Neural progenitor cell (in vitro differentiated cells): ENCODE data around the gene CRISPLD2. TPM values are rescaled to one million over a fixed set of nuclear protein-coding genes. Genes with fewer than 3 reads are reported as not detected.

Experiments used
- DNase-seq: peaks from one replicate; pipeline ENCODE4 v3.0.0-alpha.2; 2016; ENCODE audit warnings: low spot score
- H2AFZ ChIP-seq: fragments of 200-600 bp; sonication (generic); replicated peaks from 2 replicates; pipeline ENCODE4 v1.6.1; 2016; ENCODE audit warnings: antibody characterized with exemption
- H3F3A ChIP-seq: fragments of 200-600 bp; sonication (generic); 2 replicates; pipeline ENCODE4 v1.6.1; 2016; ENCODE audit warnings: antibody characterized with exemption, low read depth
- H3K27ac ChIP-seq: fragments of 200-600 bp; sonication (generic); 2 replicates; pipeline ENCODE4 v1.5.1; 2016; ENCODE audit warnings: mild to moderate bottlenecking
- H3K27me3 ChIP-seq: fragments of 200-600 bp; sonication (generic); 2 replicates; pipeline ENCODE4 v1.6.1; 2016; ENCODE audit warnings: mild to moderate bottlenecking, moderate library complexity
- H3K36me3 ChIP-seq: fragments of 200-600 bp; sonication (generic); 2 replicates; pipeline ENCODE4 v1.5.1; 2016
- H3K4me1 ChIP-seq: fragments of 200-600 bp; sonication (generic); 2 replicates; pipeline ENCODE4 v1.6.1; 2016; ENCODE audit warnings: mixed run types
- H3K4me2 ChIP-seq: fragments of 200-600 bp; sonication (generic); 2 replicates; pipeline ENCODE4 v1.6.1; 2016
- H3K4me3 ChIP-seq: fragments of 200-600 bp; sonication (generic); 2 replicates; pipeline ENCODE4 v1.5.1; 2016
- H3K79me2 ChIP-seq: fragments of 200-600 bp; sonication (generic); 2 replicates; pipeline ENCODE4 v1.6.1; 2016; ENCODE audit warnings: low read depth
- H3K9ac ChIP-seq: fragments of 200-600 bp; sonication (generic); 2 replicates; pipeline ENCODE4 v1.6.1; 2016
- H3K9me3 ChIP-seq: fragments of 200-600 bp; sonication (generic); 2 replicates; pipeline ENCODE4 v1.5.1; 2016; ENCODE audit warnings: low read depth
- H4K20me1 ChIP-seq: fragments of 200-600 bp; sonication (generic); 2 replicates; pipeline ENCODE4 v1.6.1; 2016; ENCODE audit warnings: low read depth
- H3K27ac Mint-ChIP-seq: 3 replicates; pipeline ENCODE4 v1.8.0; 2021; ENCODE audit warnings: mixed read lengths
- H3K27me3 Mint-ChIP-seq: 2 replicates; pipeline ENCODE4 v1.8.0; 2022; ENCODE audit warnings: low read depth, mild to moderate bottlenecking, inconsistent platforms, moderate library complexity, mixed read lengths; ENCODE audit not compliant: insufficient read depth
- H3K36me3 Mint-ChIP-seq: 3 replicates; pipeline ENCODE4 v1.8.0; 2021; ENCODE audit warnings: mixed read lengths
- H3K4me1 Mint-ChIP-seq: 3 replicates; pipeline ENCODE4 v1.8.0; 2021; ENCODE audit warnings: mixed read lengths
- H3K4me3 Mint-ChIP-seq: 3 replicates; pipeline ENCODE4 v1.8.0; 2021; ENCODE audit warnings: mild to moderate bottlenecking, moderate library complexity, mixed read lengths
- H3K9me3 Mint-ChIP-seq: 3 replicates; pipeline ENCODE4 v1.8.0; 2020; ENCODE audit warnings: mixed read lengths
- CTCF ChIP-seq: fragments of 200-600 bp; sonication (generic); IDR thresholded peaks from 2 replicates; pipeline ENCODE4 v1.5.1; 2017; ENCODE audit warnings: antibody characterized with exemption, mild to moderate bottlenecking
- EZH2 ChIP-seq: fragments of 200-600 bp; sonication (generic); IDR thresholded peaks from 2 replicates; pipeline ENCODE4 v1.6.1; 2017; ENCODE audit warnings: antibody characterized with exemption, mild to moderate bottlenecking, moderate library complexity
- EZH2phosphoT487 ChIP-seq: fragments of 200-600 bp; sonication (generic); IDR thresholded peaks from 2 replicates; pipeline ENCODE4 v1.6.1; 2017; ENCODE audit warnings: antibody characterized with exemption
- total RNA-seq: library from RNA; depleted of rRNA; stranded (reverse); fragments of >200 nt; gene quantifications from 2 replicates; pipeline ENCODE4 v1.2.3, GENCODE V29; 2015; ENCODE audit warnings: low replicate concordance

Gene CRISPLD2
- total RNA-seq, 1 donor from 2014 or later, result 0.11 TPM

- Histone ChIP-seq H3F3A (no peaks in the 10 kb centered on the region), H3K4me3 (no peak overlapping the region), H3K4me2 (no peak overlapping the region), H3K9me3 (no peaks in the 10 kb centered on the region), H2AFZ (no peak overlapping the region), H3K27ac (no peak overlapping the region), H3K27me3 (no peaks in the 10 kb centered on the region), H3K9ac (no peak overlapping the region), H3K79me2 (no peaks in the 10 kb centered on the region), H3K4me1 (no peaks in the 10 kb centered on the region), H3K36me3 (no peaks in the 10 kb centered on the region), H4K20me1 (no peaks in the 10 kb centered on the region)
- TF ChIP-seq EZH2, result no peak
- no peak for TF ChIP-seq EZH2phosphoT487
- TF ChIP-seq CTCF, result no peak
- Mint-ChIP-seq H3K4me3 (peak overlapping the region; percentile 38), H3K36me3 (no peaks in the 10 kb centered on the region), H3K27me3 (peaks cover 5% of the 10 kb centered on the region), H3K27ac (peak overlapping the region; percentile 84), H3K4me1 (peaks cover 4% of the 10 kb centered on the region), H3K9me3 (peaks cover 3% of the 10 kb centered on the region)
- DNase-seq, result no peak
These were observed 121.1 kb downstream of the CRISPLD2 start for GRCh38 chr16:84940670-84941551.

GRCh38 chr16:84941921-84942320 lies 122.1 kb downstream of the CRISPLD2 start:
- H3K4me2 ChIP-seq, result no peak overlapping the region

GRCh38 chr16:84942786-84943185 lies 123.0 kb downstream of the CRISPLD2 start:
- H3K27ac Mint-ChIP-seq, result no peak overlapping the region
- TF ChIP-seq EZH2phosphoT487 (no peak), EZH2 (no peak), CTCF (no peak)
- no peak for DNase-seq

More at GRCh38 chr16:84941921-84942320, 122.1 kb downstream of the CRISPLD2 start:
- Mint-ChIP-seq H3K36me3 (no peaks in the 10 kb centered on the region), H3K4me3 (no peak overlapping the region), H3K27me3 (peaks cover 5% of the 10 kb centered on the region), H3K9me3 (peaks cover 3% of the 10 kb centered on the region), H3K4me1 (peaks cover 4% of the 10 kb centered on the region), H3K27ac (no peak overlapping the region)
- no peaks in the 10 kb centered on the region for H3K36me3 ChIP-seq
- H3K9me3 ChIP-seq, result no peaks in the 10 kb centered on the region
- no peaks in the 10 kb centered on the region for H3K27me3 ChIP-seq
- H3K4me1 ChIP-seq, result no peaks in the 10 kb centered on the region
- TF ChIP-seq CTCF, result no peak
- TF ChIP-seq EZH2phosphoT487, result no peak
- no peak for TF ChIP-seq EZH2
- no peaks in the 10 kb centered on the region for H3F3A ChIP-seq
- no peak for DNase-seq
- H3K9ac ChIP-seq, result no peak overlapping the region
- no peak overlapping the region for H2AFZ ChIP-seq
- H3K79me2 ChIP-seq, result no peaks in the 10 kb centered on the region
- H3K27ac ChIP-seq, result no peak overlapping the region
- no peak overlapping the region for H3K4me3 ChIP-seq
- H4K20me1 ChIP-seq, result no peaks in the 10 kb centered on the region

More at GRCh38 chr16:84942786-84943185, 123.0 kb downstream of the CRISPLD2 start:
- Histone ChIP-seq H3K79me2 (no peaks in the 10 kb centered on the region), H3K4me3 (no peak overlapping the region), H3K36me3 (no peaks in the 10 kb centered on the region), H3K27me3 (no peaks in the 10 kb centered on the region), H4K20me1 (no peaks in the 10 kb centered on the region), H3K9ac (no peak overlapping the region), H3F3A (no peaks in the 10 kb centered on the region), H3K27ac (no peak overlapping the region), H3K4me1 (no peaks in the 10 kb centered on the region), H3K4me2 (no peak overlapping the region), H2AFZ (no peak overlapping the region), H3K9me3 (no peaks in the 10 kb centered on the region)
- Mint-ChIP-seq H3K9me3 (peaks cover 3% of the 10 kb centered on the region), H3K36me3 (no peaks in the 10 kb centered on the region), H3K27me3 (peaks cover 5% of the 10 kb centered on the region), H3K4me1 (peaks cover 3% of the 10 kb centered on the region), H3K4me3 (no peak overlapping the region)
